Small intestine (tissue), 7 donors: ENCODE measurements around the gene ESRP2. TPM values are rescaled to one million over a fixed set of nuclear protein-coding genes. Genes with fewer than 3 reads are reported as not detected.

Source experiments
- DNase-seq, 2 donors: peaks; one replicate each; pipeline versions ENCODE4 v3.0.0 to v3.0.0-alpha.2; 2013
- FAIRE-seq: peaks from 2 replicates; lab custom pipeline; 2012; peaks lifted over from hg19 to GRCh38; lab: Jason Lieb, UNC
- H3K27ac ChIP-seq, 3 donors: one replicate each; pipeline ENCODE4 v1.5.1; 2013; ENCODE audit warnings: low read length in 2 of 3, mild to moderate bottlenecking in 2 of 3, control low read depth in 1 of 3, inconsistent platforms in 1 of 3, low read depth in 1 of 3, moderate library complexity in 1 of 3
- H3K27me3 ChIP-seq, 3 donors: one replicate each; pipeline ENCODE4 v1.6.1; 2013; ENCODE audit warnings: low read length in 3 of 3, inconsistent platforms in 1 of 3; ENCODE audit not compliant: control insufficient read depth in 3 of 3, insufficient read depth in 3 of 3
- H3K36me3 ChIP-seq, 3 donors: one replicate each; pipeline ENCODE4 v1.6.1; 2013; ENCODE audit warnings: low read length in 3 of 3, inconsistent platforms in 1 of 3, low read depth in 1 of 3, mild to moderate bottlenecking in 1 of 3, moderate library complexity in 1 of 3; ENCODE audit not compliant: control insufficient read depth in 3 of 3, insufficient read depth in 2 of 3
- H3K4me1 ChIP-seq, 3 donors: one replicate each; pipeline ENCODE4 v1.6.1; 2013; ENCODE audit warnings: low read length in 2 of 3, inconsistent platforms in 1 of 3, low read depth in 1 of 3, mild to moderate bottlenecking in 1 of 3, moderate library complexity in 1 of 3; ENCODE audit not compliant: control insufficient read depth in 3 of 3, insufficient read depth in 2 of 3
- H3K4me3 ChIP-seq, 3 donors: one replicate each; pipeline ENCODE4 v1.5.1; 2013; ENCODE audit warnings: low read length in 3 of 3, control low read depth in 1 of 3, inconsistent platforms in 1 of 3, low read depth in 1 of 3, mild to moderate bottlenecking in 1 of 3, moderate library complexity in 1 of 3
- H3K9me3 ChIP-seq, 2 donors: one replicate each; pipeline ENCODE4 v1.6.1; 2013; ENCODE audit warnings: low read depth in 1 of 2, low read length in 1 of 2; ENCODE audit not compliant: control insufficient read depth in 2 of 2, insufficient read depth in 1 of 2
- WGBS, 3 donors: extraction: QIAGEN DNeasy Blood & Tissue Kit; methylation state at CpG; one replicate each; pipeline ENCODE4 v1.1.7; 2013; 5-methylcytosine and 5-hydroxymethylcytosine counted together
- polyA plus RNA-seq, 4 donors: library from polyadenylated mRNA; stranded (reverse) in 3 of 4; unstranded in 1 of 4; fragments of 200-250 nt in 3 of 4; fragments of 120-200 nt in 1 of 4; gene quantifications; one replicate each; pipeline versions ENCODE4 v1.2.1 to v1.2.3, GENCODE V29; 2013
- donor health status: healthy with polysubstance abuse.
- donor health status: control.
- donor health status: control.
- donor health status: Bipolar disorder and iron deficiency.
- donor health status: healthy.

ESRP2 gene
- polyA plus RNA-seq, 4 donors = 14.3 to 45.0 (median 18.7) TPM

GRCh38 chr16:68233835-68234187 lies 2.1 kb downstream of the ESRP2 start:
- H3K4me3 ChIP-seq = peak overlapping the region in 1 of 3 donors; percentile 66
- no peaks in the 10 kb centered on the region for H3K9me3 ChIP-seq
- WGBS, 3 donors = 20 to 55% (median 35%) methylated on average over 8 of the region's 8 CpGs
- H3K4me1 ChIP-seq = peaks cover 0 to 34% (median 0%) of the 10 kb centered on the region in 3 donors
- no peak for DNase-seq
- H3K27ac ChIP-seq = peak overlapping the region; percentile 59 to 99 (median 84)
- no peak for FAIRE-seq
- peaks cover 0 to 16% (median 0%) of the 10 kb centered on the region in 3 donors for H3K27me3 ChIP-seq
- H3K36me3 ChIP-seq = peaks cover 3 to 53% (median 6%) of the 10 kb centered on the region in 3 donors

- peaks cover 3 to 58% (median 6%) of the 10 kb centered on the region in 3 donors for H3K36me3 ChIP-seq
- WGBS, 3 donors = 71 to 74% (median 71%) methylated on average over 5 of the region's 5 CpGs
- H3K9me3 ChIP-seq = no peaks in the 10 kb centered on the region
- H3K27ac ChIP-seq = peak overlapping the region; percentile 59 to 99 (median 84)
- DNase-seq (no peak), FAIRE-seq (no peak)
- H3K27me3 ChIP-seq = peaks cover 0 to 16% (median 0%) of the 10 kb centered on the region in 3 donors
- peaks cover 0 to 33% (median 0%) of the 10 kb centered on the region in 3 donors for H3K4me1 ChIP-seq
- no peak overlapping the region for H3K4me3 ChIP-seq
Measured at GRCh38 chr16:68233085-68233834, 2.7 kb downstream of the ESRP2 start.

GRCh38 chr16:68232335-68232734 lies 3.6 kb downstream of the ESRP2 start:
- no peak for DNase-seq
- Histone ChIP-seq H3K36me3 (peaks cover 3 to 67% (median 6%) of the 10 kb centered on the region in 3 donors), H3K27ac (no peak overlapping the region), H3K9me3 (no peaks in the 10 kb centered on the region), H3K4me3 (no peak overlapping the region), H3K4me1 (peaks cover 0 to 31% (median 0%) of the 10 kb centered on the region in 3 donors), H3K27me3 (peaks cover 0 to 16% (median 0%) of the 10 kb centered on the region in 3 donors)
- 78 to 79% (median 79%) methylated on average over 15 to 16 of the region's 16 CpGs for WGBS, 3 donors
- no peak for FAIRE-seq

- Histone ChIP-seq H3K9me3 (no peaks in the 10 kb centered on the region), H3K36me3 (peaks cover 3 to 70% (median 6%) of the 10 kb centered on the region in 3 donors), H3K4me1 (peaks cover 0 to 26% (median 0%) of the 10 kb centered on the region in 3 donors), H3K27ac (no peak overlapping the region), H3K4me3 (no peak overlapping the region), H3K27me3 (peaks cover 0 to 9% (median 0%) of the 10 kb centered on the region in 3 donors)
- WGBS, 3 donors = 89 to 90% (median 90%) methylated on average over 24 to 26 of the region's 26 CpGs
- DNase-seq = no peak
- no peak for FAIRE-seq
Measured at GRCh38 chr16:68231384-68232136, 4.4 kb downstream of the ESRP2 start.

- Histone ChIP-seq H3K27ac (no peak overlapping the region), H3K4me1 (peaks cover 0 to 22% (median 0%) of the 10 kb centered on the region in 3 donors), H3K36me3 (peaks cover 6 to 76% (median 6%) of the 10 kb centered on the region in 3 donors), H3K4me3 (no peak overlapping the region), H3K9me3 (no peaks in the 10 kb centered on the region), H3K27me3 (peaks cover 0 to 5% (median 0%) of the 10 kb centered on the region in 3 donors)
- whole genome bisulfite sequencing, 3 donors = 88 to 93% (median 92%) methylated on average over 11 to 12 of the region's 12 CpGs
- no peak for FAIRE-seq
- no peak for DNase-seq
Measured at GRCh38 chr16:68230956-68231355, 5.0 kb downstream of the ESRP2 start.

GRCh38 chr16:68230176-68230571 lies 5.8 kb downstream of the ESRP2 start:
- no peak for FAIRE-seq
- Histone ChIP-seq H3K4me1 (peaks cover 0 to 22% (median 0%) of the 10 kb centered on the region in 3 donors), H3K27ac (no peak overlapping the region), H3K27me3 (peaks cover 0 to 3% (median 0%) of the 10 kb centered on the region in 3 donors), H3K9me3 (no peaks in the 10 kb centered on the region), H3K4me3 (no peak overlapping the region), H3K36me3 (peaks cover 6 to 74% (median 6%) of the 10 kb centered on the region in 3 donors)
- no peak for DNase-seq
- 91 to 94% (median 94%) methylated on average over 9 of the region's 9 CpGs for WGBS, 3 donors

- WGBS, 3 donors = 68 to 75% (median 74%) methylated on average over 4 of the region's 4 CpGs
- Histone ChIP-seq H3K9me3 (no peaks in the 10 kb centered on the region), H3K27ac (no peak overlapping the region), H3K27me3 (no peaks in the 10 kb centered on the region), H3K36me3 (peaks cover 6 to 73% (median 6%) of the 10 kb centered on the region in 3 donors), H3K4me3 (no peak overlapping the region), H3K4me1 (peaks cover 0 to 21% (median 0%) of the 10 kb centered on the region in 3 donors)
- FAIRE-seq = no peak
- peak; percentile 49 to 54 for DNase-seq
Measured at GRCh38 chr16:68229431-68230175, 6.3 kb downstream of the ESRP2 start.

GRCh38 chr16:68228652-68229051 lies 7.3 kb downstream of the ESRP2 start:
- Histone ChIP-seq H3K4me1 (peaks cover 0 to 11% (median 0%) of the 10 kb centered on the region in 3 donors), H3K27me3 (no peaks in the 10 kb centered on the region), H3K36me3 (peaks cover 6 to 68% (median 6%) of the 10 kb centered on the region in 3 donors), H3K27ac (no peak overlapping the region), H3K4me3 (no peak overlapping the region), H3K9me3 (no peaks in the 10 kb centered on the region)
- WGBS, 3 donors = 84 to 88% (median 85%) methylated on average over 3 of the region's 3 CpGs
- DNase-seq = no peak
- FAIRE-seq = no peak
